Neural cell (in vitro differentiated cells): Measurements from ENCODE around the gene PDE1C.

Experiments
- CTCF ChIP-seq: fragments of 450-650 bp; IDR thresholded peaks from 2 replicates; pipeline ENCODE4 v1.5.1; 2014; ENCODE audit warnings: antibody characterized with exemption, mild to moderate bottlenecking, moderate library complexity; ENCODE audit not compliant: poor library complexity, severe bottlenecking
- POLR2AphosphoS5 ChIP-seq: IDR thresholded peaks from 2 replicates; pipeline ENCODE4 v1.6.1; 2012

GRCh38 chr7:32034052-32034451, 36.2 kb downstream of the PDE1C start:
- no peak for TF ChIP-seq CTCF
- TF ChIP-seq POLR2AphosphoS5: no peak
